K562 (cell line): Measurements from ENCODE around the gene RPS6KA4. TPM values are rescaled to one million over a fixed set of nuclear protein-coding genes. Genes with fewer than 3 reads are reported as not detected.

Experiments used
- ATF3 ChIP-seq, 2 experiments: fragments of 450-650 bp in 1 of 2; sonication (generic) in 1 of 2; formaldehyde crosslinking in 1 of 2; IDR thresholded peaks in 1 of 2; conservative IDR thresholded peaks in 1 of 2; 2 replicates each; pipeline versions ENCODE4 v1.6.1 to v1.8.1; 2016 to 2023; ENCODE audit warnings: mild to moderate bottlenecking in 2 of 2, moderate library complexity in 2 of 2, inconsistent platforms in 1 of 2, missing genetic modification reagents in 1 of 2
- BCLAF1 ChIP-seq, 2 experiments: fragments of 450-650 bp in 1 of 2; IDR thresholded peaks; 2 replicates each; pipeline ENCODE4 v1.6.1; 2011 to 2017; ENCODE audit warnings: low read depth in 2 of 2, antibody characterized with exemption in 1 of 2, borderline replicate concordance in 1 of 2, low read length in 1 of 2, mild to moderate bottlenecking in 1 of 2, mixed read lengths in 1 of 2; ENCODE audit not compliant: control insufficient read depth in 1 of 2
- CBFA2T2 ChIP-seq: fragments of 450-650 bp; conservative IDR thresholded peaks from 2 replicates; pipeline ENCODE4 v1.6.1; 2017; ENCODE audit warnings: mild to moderate bottlenecking
- DNMT1 ChIP-seq: fragments of 450-650 bp; IDR thresholded peaks from 2 replicates; pipeline ENCODE4 v1.6.1; 2016; ENCODE audit warnings: antibody characterized with exemption, mild to moderate bottlenecking
- ILK ChIP-seq: fragments of 450-650 bp; IDR thresholded peaks from 2 replicates; pipeline ENCODE4 v1.6.1; 2016; ENCODE audit warnings: missing genetic modification characterization, low read depth, mild to moderate bottlenecking, missing compliant biosample characterization, moderate library complexity, borderline replicate concordance
- MAFK ChIP-seq: IDR thresholded peaks from 2 replicates; pipeline ENCODE4 v1.6.1; 2011; ENCODE audit warnings: low read length, improper control_type of control experiment
- MLLT1 ChIP-seq, 2 experiments: fragments of 450-650 bp; IDR thresholded peaks; 2 replicates each; pipeline ENCODE4 v1.6.1; 2016
- MTF1 ChIP-seq: fragments of 250-450 bp; sonication (Bioruptor Pico); IDR thresholded peaks from 2 replicates; pipeline ENCODE4 v1.9.0; 2021; ENCODE audit warnings: moderate library complexity, mild to moderate bottlenecking, inconsistent platforms, borderline replicate concordance
- MYBL2 ChIP-seq, 2 experiments: fragments of 450-650 bp in 1 of 2; sonication (generic) in 1 of 2; formaldehyde crosslinking in 1 of 2; IDR thresholded peaks; 2 replicates each; pipeline versions ENCODE4 v1.6.1 to v1.8.1; 2017 to 2022; ENCODE audit warnings: borderline replicate concordance in 1 of 2, inconsistent platforms in 1 of 2, low read depth in 1 of 2, mild to moderate bottlenecking in 1 of 2, missing genetic modification reagents in 1 of 2, moderate library complexity in 1 of 2
- NEUROD1 ChIP-seq: fragments of 150-350 bp; IDR thresholded peaks from 2 replicates; pipeline ENCODE4 v1.6.1; 2014; ENCODE audit warnings: borderline replicate concordance, low read length, low read depth; ENCODE audit not compliant: partially characterized antibody
- NONO ChIP-seq, 2 experiments: fragments of 200-400 bp in 1 of 2; fragments of 450-650 bp in 1 of 2; formaldehyde crosslinking in 1 of 2; IDR thresholded peaks; 2 replicates each; pipeline ENCODE4 v1.6.1; 2017; ENCODE audit warnings: low read depth in 2 of 2, mild to moderate bottlenecking in 2 of 2, moderate library complexity in 2 of 2, low read length in 1 of 2
- RFX1 ChIP-seq: fragments of 450-650 bp; IDR thresholded peaks from 2 replicates; pipeline ENCODE4 v1.6.1; 2016; ENCODE audit warnings: mild to moderate bottlenecking, moderate library complexity
- TARDBP ChIP-seq: fragments of 450-650 bp; IDR thresholded peaks from 2 replicates; pipeline ENCODE4 v1.6.1; 2016
- THRB ChIP-seq: fragments of 450-650 bp; formaldehyde crosslinking; conservative IDR thresholded peaks from 2 replicates; pipeline ENCODE4 v1.4.0; 2022; ENCODE audit warnings: mild to moderate bottlenecking, missing genetic modification characterization
- ZBTB12 ChIP-seq: fragments of 250-450 bp; sonication (Bioruptor Pico); IDR thresholded peaks from 2 replicates; pipeline ENCODE4 v1.4.0; 2020
- ZNF12 ChIP-seq: sonication (generic); formaldehyde crosslinking; IDR thresholded peaks from 2 replicates; pipeline ENCODE4 v1.4.0; 2020; ENCODE audit warnings: mild to moderate bottlenecking, missing genetic modification reagents
- polyA plus RNA-seq, 8 experiments: library from polyadenylated mRNA; depleted of rRNA in 4 of 8; stranded (reverse) in 5 of 8; unstranded in 3 of 8; fragments of >200 nt; fragmentation: Nextera tagmentation in 2 of 8; fragmentation: Illumina TruSeq in 1 of 8; extraction: Ambion mirVana in 2 of 8; extraction: Trizol in 1 of 8; gene quantifications; 2 replicates each; pipeline versions ENCODE4 v1.2.1 to v1.2.3, GENCODE V29; 2011 to 2014; ENCODE audit warnings: inconsistent platforms in 1 of 8, missing spikeins in 1 of 8
- total RNA-seq, 7 experiments: library from RNA; depleted of rRNA in 6 of 7; stranded (reverse); fragments of >200 nt in 6 of 7; fragmentation: Illumina TruSeq in 2 of 7; extraction: Trizol in 2 of 7; gene quantifications; 2 replicates each; pipeline versions ENCODE4 v1.2.1 to v1.2.3, GENCODE V29; 2011 to 2021; ENCODE audit warnings: low replicate concordance in 1 of 7

Gene RPS6KA4
- total and polyA plus RNA-seq, 9 of the 15 experiments (the other 6 are each of a cell fraction or from before 2014, with no cell fraction given), result 0.15 to 23.8 (median 9.8) TPM

- TF ChIP-seq BCLAF1 (IDR thresholded peaks at IDR 0.05; ENCODE audit: borderline replicate concordance in 1 of 2, control insufficient read depth in 1 of 2, low read depth in 2 of 2, low read length in 1 of 2) (no peak), MTF1 (CRISPR knock-in tag) (no peak), ZNF12 (CRISPR knock-in tag) (peak; percentile 76; the same call in 1 of the 2 replicates), TARDBP (no peak; the same call in 1 of the 2 replicates), ILK (tag) (no peak), MAFK (no peak), RFX1 (no peak), MLLT1 (IDR thresholded peaks at IDR 0.05) (peak in 1 of 2 experiments; percentile 74; a peak in 2 of 4 replicates), ZBTB12 (CRISPR knock-in tag) (no peak), THRB (CRISPR knock-in tag) (no peak), DNMT1 (0 out of 2 replicates have a peak, but pooled peaks have one; percentile 45), MYBL2 (IDR thresholded peaks at IDR 0.05; ENCODE audit: low read depth) (no peak), MYBL2 (CRISPR knock-in tag; IDR thresholded peaks at IDR 0.05; ENCODE audit: borderline replicate concordance) (no peak), ATF3 (IDR thresholded peaks at IDR 0.05) (no peak), ATF3 (CRISPR knock-in tag; conservative IDR thresholded peaks at IDR 0.05) (no peak; the same call in 1 of the 2 replicates), CBFA2T2 (peak; percentile 32; the same call in 1 of the 2 replicates), NEUROD1 (no peak), NONO (IDR thresholded peaks at IDR 0.05; ENCODE audit: low read depth in 2 of 2, low read length in 1 of 2) (peak in 1 of 2 experiments; percentile 61; a peak in 1 of 4 replicates)
These were observed 16.8 kb upstream of the RPS6KA4 start (continued) for GRCh38 chr11:64341851-64342791.
